ENCODE results near the gene C16orf96. TPM values are rescaled to one million over a fixed set of nuclear protein-coding genes. Genes with fewer than 3 reads are reported as not detected.

The C16orf96 gene
- total RNA-seq, result not detected

DNA sequence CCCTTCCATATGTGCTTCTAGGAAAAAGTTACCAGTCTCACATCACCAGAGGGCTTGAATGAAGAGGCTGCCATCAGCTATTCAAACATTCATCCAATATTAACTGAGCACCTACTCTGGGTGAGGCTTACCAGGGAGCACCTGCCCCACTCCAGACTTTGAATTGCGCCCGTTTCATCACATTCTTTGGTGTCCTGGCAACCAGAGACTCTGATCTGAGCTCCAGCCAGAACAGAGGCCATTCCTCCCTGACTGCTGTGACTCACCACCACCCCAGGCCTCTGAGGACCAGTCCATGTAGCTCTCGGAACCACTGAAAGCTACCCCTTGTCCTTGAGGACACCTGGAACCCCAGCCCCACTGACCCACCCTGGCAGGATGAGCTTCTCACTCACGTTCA is at the start of gene C16orf96:
C16orf96 (plus strand) TSS at position 229 of the 400 bp plus-strand sequence; CDS start at position 379, 150 bp downstream.
- H3K4me1 ChIP-seq, result no peaks in the 10 kb centered on the region
- intact Hi-C loops (cut with DNase I), result no loop called here
- TF ChIP-seq, protein P1, sequence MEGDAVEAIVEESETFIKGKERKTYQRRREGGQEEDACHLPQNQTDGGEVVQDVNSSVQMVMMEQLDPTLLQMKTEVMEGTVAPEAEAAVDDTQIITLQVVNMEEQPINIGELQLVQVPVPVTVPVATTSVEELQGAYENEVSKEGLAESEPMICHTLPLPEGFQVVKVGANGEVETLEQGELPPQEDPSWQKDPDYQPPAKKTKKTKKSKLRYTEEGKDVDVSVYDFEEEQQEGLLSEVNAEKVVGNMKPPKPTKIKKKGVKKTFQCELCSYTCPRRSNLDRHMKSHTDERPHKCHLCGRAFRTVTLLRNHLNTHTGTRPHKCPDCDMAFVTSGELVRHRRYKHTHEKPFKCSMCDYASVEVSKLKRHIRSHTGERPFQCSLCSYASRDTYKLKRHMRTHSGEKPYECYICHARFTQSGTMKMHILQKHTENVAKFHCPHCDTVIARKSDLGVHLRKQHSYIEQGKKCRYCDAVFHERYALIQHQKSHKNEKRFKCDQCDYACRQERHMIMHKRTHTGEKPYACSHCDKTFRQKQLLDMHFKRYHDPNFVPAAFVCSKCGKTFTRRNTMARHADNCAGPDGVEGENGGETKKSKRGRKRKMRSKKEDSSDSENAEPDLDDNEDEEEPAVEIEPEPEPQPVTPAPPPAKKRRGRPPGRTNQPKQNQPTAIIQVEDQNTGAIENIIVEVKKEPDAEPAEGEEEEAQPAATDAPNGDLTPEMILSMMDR (IDR thresholded peaks at IDR 0.05), result no peak
- H3K4me3 ChIP-seq, result no peak within 1 kb of the TSS
- no peaks in the 10 kb centered on the region for H3K36me3 ChIP-seq
- no peaks in the 10 kb centered on the region for H3K27me3 ChIP-seq
- DNase-seq (ENCODE audit: low spot score in 2 of 2), result no peak
- no peak within 1 kb of the TSS for H3K27ac ChIP-seq
- no peaks in the 10 kb centered on the region for H3K9me3 ChIP-seq

- peak in 1 of 2 donors; percentile 75 for DNase-seq (ENCODE audit: low spot score in 2 of 2)
- H3K27me3 ChIP-seq, result no peaks in the 10 kb centered on the region
- H3K9me3 ChIP-seq, result no peaks in the 10 kb centered on the region
- peaks cover 36 to 43% of the 10 kb centered on the region in 2 donors for H3K36me3 ChIP-seq
- peak overlapping the region in 1 of 2 donors; percentile 22 for H3K27ac ChIP-seq
- TF ChIP-seq, protein P1 (IDR thresholded peaks at IDR 0.05), result peak; percentile 67 to 85 (median 82)
- no peak overlapping the region for H3K4me3 ChIP-seq
- intact Hi-C loops (cut with DNase I), result loop anchor here (1.0 to 5.0 kb wide), 2 partner anchors 42 to 81 kb away; no protein-coding TSS in a partner anchor
- peaks cover 0 to 6% of the 10 kb centered on the region in 2 donors for H3K4me1 ChIP-seq
Observed at GRCh38 chr16:4506450-4506849, 49.7 kb upstream of the C16orf96 start.

GRCh38 chr16:4507588-4508345 is 48.4 kb upstream of the C16orf96 start:
- Histone ChIP-seq H3K27me3 (no peaks in the 10 kb centered on the region), H3K4me3 (no peak overlapping the region), H3K4me1 (no peaks in the 10 kb centered on the region), H3K27ac (no peak overlapping the region), H3K36me3 (peaks cover 46 to 56% of the 10 kb centered on the region in 2 donors), H3K9me3 (no peaks in the 10 kb centered on the region)
- DNase-seq (ENCODE audit: low spot score in 2 of 2), result no peak
- intact Hi-C loops (cut with DNase I), result loop anchor here (5.0 kb wide), 1 partner anchor 80 kb away; no protein-coding TSS in a partner anchor
- TF ChIP-seq, protein P1 (IDR thresholded peaks at IDR 0.05), result no peak

DNA sequence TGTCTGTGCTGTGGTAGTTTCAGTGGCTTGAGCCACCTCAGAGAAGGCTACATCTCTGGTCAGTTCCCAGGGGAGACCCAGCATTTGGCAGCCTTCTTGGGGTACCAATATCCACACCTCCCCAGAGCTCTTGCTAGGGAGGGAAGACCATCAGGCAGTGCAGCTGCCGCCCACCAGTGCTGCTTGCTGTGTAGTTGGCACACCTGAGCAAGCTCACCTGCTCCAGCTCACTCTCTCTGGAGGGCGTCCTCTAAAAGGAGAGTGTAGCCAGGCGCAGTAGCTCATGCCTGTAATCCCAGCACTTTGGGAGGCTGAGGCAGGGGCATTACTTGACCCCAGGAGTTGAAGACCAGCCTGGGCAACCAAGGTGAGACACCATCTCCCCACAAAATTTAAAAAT is 47.3 kb upstream of the C16orf96 start:
- intact Hi-C loops (cut with DNase I), result loop anchor here (5.0 kb wide), 1 partner anchor 78 kb away; no protein-coding TSS in a partner anchor
- H3K4me3 ChIP-seq, result no peak overlapping the region
- H3K36me3 ChIP-seq, result peaks cover 51 to 60% of the 10 kb centered on the region in 2 donors
- DNase-seq (ENCODE audit: low spot score in 2 of 2), result no peak
- H3K4me1 ChIP-seq, result peaks cover under 1 to 2% of the 10 kb centered on the region in 2 donors
- H3K27ac ChIP-seq, result no peak overlapping the region
- H3K27me3 ChIP-seq, result no peaks in the 10 kb centered on the region
- TF ChIP-seq, protein P1 (IDR thresholded peaks at IDR 0.05), result no peak
- no peaks in the 10 kb centered on the region for H3K9me3 ChIP-seq

- TF ChIP-seq, protein P1 (IDR thresholded peaks at IDR 0.05), result no peak
- intact Hi-C loops (cut with DNase I), result loop anchor here (5.0 kb wide), 1 partner anchor 78 kb away; no protein-coding TSS in a partner anchor
- Histone ChIP-seq H3K4me1 (peaks cover 6 to 7% of the 10 kb centered on the region in 2 donors), H3K4me3 (no peak overlapping the region), H3K36me3 (peaks cover 51 to 60% of the 10 kb centered on the region in 2 donors), H3K27ac (no peak overlapping the region), H3K27me3 (no peaks in the 10 kb centered on the region), H3K9me3 (no peaks in the 10 kb centered on the region)
- DNase-seq (ENCODE audit: low spot score in 2 of 2), result no peak
Observed at GRCh38 chr16:4509420-4509819, 46.7 kb upstream of the C16orf96 start.
